ENCODE results near the gene MAS1. TPM values are rescaled to one million over a fixed set of nuclear protein-coding genes. Genes with fewer than 3 reads are reported as not detected.
"Not testable (repeated sequence)": the region's sequence is repeated elsewhere in the genome, so short reads cannot be mapped to it uniquely, and the experiment has no call there.

MAS1 gene
- total and polyA plus RNA-seq, 4 experiments from 2014 or later = not detected

- Histone ChIP-seq H3K9me3 (ENCODE audit: control insufficient read depth in 1 of 2, low read length in 2 of 2) (no peaks in the 10 kb centered on the region), H3K27ac (ENCODE audit: low read depth, low read length) (no peak overlapping the region), H3K27me3 (ENCODE audit: insufficient read depth, low read length) (no peaks in the 10 kb centered on the region), H3K4me3 (ENCODE audit: low read length in 2 of 2) (no peak overlapping the region), H3K36me3 (ENCODE audit: insufficient read depth, low read length) (no peaks in the 10 kb centered on the region), H3K4me1 (ENCODE audit: insufficient read depth, low read length) (no peaks in the 10 kb centered on the region)
- Mint-ChIP-seq H3K4me3 (no peak overlapping the region), H3K27me3 (peaks cover 4 to 5% of the 10 kb centered on the region in 2 donors), H3K9me3 (peaks cover 4 to 16% (median 15%) of the 10 kb centered on the region in 8 donors), H3K4me1 (no peaks in the 10 kb centered on the region), H3K36me3 (peaks cover 0 to 6% of the 10 kb centered on the region in 2 donors), H3K27ac (no peak overlapping the region)
- ChIA-PET POLR2A (ENCODE audit: partially characterized antibody) (no interaction called here), CTCF (ENCODE audit: partially characterized antibody) (interaction anchor here (0.5 to 6.3 kb wide), 5 partner anchors 8 to 164 kb away, joined by 3 to 59 read pairs (median 3); partner anchors contain the start of gene SOD2)
- intact Hi-C loops (cut with micrococcal nuclease) = no loop called here
- no peak for DNase-seq
These were observed 35.8 kb upstream of the MAS1 start for GRCh38 chr6:159854959-159855358.

DNA sequence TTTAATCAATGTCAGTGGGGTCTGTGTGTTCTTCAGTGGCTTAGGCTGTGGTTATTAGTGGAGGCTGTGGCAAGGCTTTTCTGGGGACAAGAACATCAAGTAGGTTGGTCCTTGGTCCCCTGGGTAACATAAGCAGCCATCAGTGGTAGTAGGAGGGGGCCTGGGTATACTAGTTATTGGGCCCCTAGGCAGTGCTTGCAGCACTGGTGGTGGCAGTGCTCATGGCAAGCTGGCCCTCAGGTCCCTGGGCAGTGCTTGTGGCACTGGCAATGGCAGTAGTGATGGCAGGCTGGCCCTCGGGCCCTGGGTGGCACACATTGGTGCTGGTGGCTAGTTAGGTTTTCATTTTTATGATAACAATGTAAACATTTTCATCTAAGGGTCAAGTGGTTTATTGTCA is 32.5 kb upstream of the MAS1 start:
- Mint-ChIP-seq H3K4me3 (no peak overlapping the region), H3K36me3 (peaks cover 0 to 6% of the 10 kb centered on the region in 2 donors), H3K27me3 (peaks cover 7% of the 10 kb centered on the region in 2 donors), H3K9me3 (peaks cover 4 to 16% (median 13%) of the 10 kb centered on the region in 8 donors), H3K4me1 (peaks cover 10 to 17% (median 15%) of the 10 kb centered on the region in 4 donors), H3K27ac (no peak overlapping the region)
- DNase-seq = no peak
- ChIA-PET POLR2A (ENCODE audit: partially characterized antibody) (no interaction called here), CTCF (ENCODE audit: partially characterized antibody) (no interaction called here)
- H3K4me3 ChIP-seq (ENCODE audit: low read length in 2 of 2) = no peak overlapping the region
- H3K9me3 ChIP-seq (ENCODE audit: control insufficient read depth in 1 of 2, low read length in 2 of 2) = no peaks in the 10 kb centered on the region
- intact Hi-C loops (cut with micrococcal nuclease) = no loop called here
- H3K4me1 ChIP-seq (ENCODE audit: insufficient read depth, low read length) = peaks cover 14% of the 10 kb centered on the region
- no peaks in the 10 kb centered on the region for H3K36me3 ChIP-seq (ENCODE audit: insufficient read depth, low read length)
- no peaks in the 10 kb centered on the region for H3K27me3 ChIP-seq (ENCODE audit: insufficient read depth, low read length)
- no peak overlapping the region for H3K27ac ChIP-seq (ENCODE audit: low read depth, low read length)

DNA sequence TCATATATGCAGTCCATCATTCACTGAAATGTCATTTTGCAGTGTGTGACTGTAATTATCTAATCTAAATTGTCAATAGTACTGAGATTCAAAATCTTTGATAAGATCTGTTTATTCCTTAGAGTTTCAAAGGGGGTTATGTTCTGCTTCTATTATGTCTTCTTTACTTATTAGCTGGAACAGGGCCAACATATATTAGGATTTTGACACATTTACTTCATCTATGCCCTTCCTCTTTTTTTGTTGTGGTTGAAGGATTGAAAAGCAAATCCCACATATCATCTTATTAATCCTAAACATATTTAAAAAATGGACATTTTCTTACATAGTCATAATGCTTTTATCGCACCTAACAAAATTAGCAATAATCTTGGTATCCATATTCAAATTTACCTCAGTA is 30.3 kb upstream of the MAS1 start:
- Mint-ChIP-seq H3K4me3 (no peak overlapping the region), H3K4me1 (peaks cover 10 to 17% (median 16%) of the 10 kb centered on the region in 4 donors), H3K27me3 (peaks cover 7 to 8% of the 10 kb centered on the region in 2 donors), H3K27ac (no peak overlapping the region), H3K36me3 (peaks cover 0 to 6% of the 10 kb centered on the region in 2 donors), H3K9me3 (peaks cover 4 to 16% (median 13%) of the 10 kb centered on the region in 8 donors)
- ChIA-PET POLR2A (ENCODE audit: partially characterized antibody) (no interaction called here), CTCF (ENCODE audit: partially characterized antibody) (no interaction called here)
- no peak overlapping the region for H3K4me3 ChIP-seq (ENCODE audit: low read length in 2 of 2)
- peaks cover 14% of the 10 kb centered on the region for H3K4me1 ChIP-seq (ENCODE audit: insufficient read depth, low read length)
- no peaks in the 10 kb centered on the region for H3K9me3 ChIP-seq (ENCODE audit: control insufficient read depth in 1 of 2, low read length in 2 of 2)
- DNase-seq = no peak
- H3K27me3 ChIP-seq (ENCODE audit: insufficient read depth, low read length) = no peaks in the 10 kb centered on the region
- no peak overlapping the region for H3K27ac ChIP-seq (ENCODE audit: low read depth, low read length)
- intact Hi-C loops (cut with micrococcal nuclease) = loop anchor here (5.0 kb wide), 1 partner anchor 1512 kb away; no protein-coding TSS in a partner anchor
- H3K36me3 ChIP-seq (ENCODE audit: insufficient read depth, low read length) = no peaks in the 10 kb centered on the region

DNA sequence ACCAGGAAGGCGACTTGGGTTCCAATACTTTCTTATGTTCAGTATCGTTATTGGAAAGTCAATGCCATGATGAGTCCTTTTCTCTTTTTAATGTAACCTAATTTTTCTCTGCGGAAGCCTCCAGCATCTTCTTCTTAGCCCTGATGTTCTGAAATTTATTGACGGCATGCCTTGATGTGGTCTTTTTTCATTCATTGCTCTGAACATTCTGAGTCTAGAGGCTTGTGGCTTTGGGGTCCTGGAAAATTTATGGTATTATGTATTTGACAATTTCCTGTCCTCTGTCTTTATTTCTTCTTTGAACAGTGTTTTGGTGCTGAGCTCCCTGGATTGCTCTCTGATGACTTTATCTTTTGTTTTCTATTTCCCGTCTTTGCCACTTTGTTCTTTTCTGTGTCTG is 28.7 kb upstream of the MAS1 start:
- peaks cover 7 to 8% of the 10 kb centered on the region in 2 donors for H3K27me3 Mint-ChIP-seq
- CTCF ChIA-PET (ENCODE audit: partially characterized antibody) = interaction anchor here (1.2 kb wide), 1 partner anchor 672 kb away, joined by 4 read pairs; no protein-coding TSS in a partner anchor
- DNase-seq = peak in 4 of 5 donors; percentile 25 to 38 (median 32)
- H3K4me1 Mint-ChIP-seq = peaks cover 10 to 17% (median 16%) of the 10 kb centered on the region in 4 donors
- Histone ChIP-seq H3K36me3 (ENCODE audit: insufficient read depth, low read length) (no peaks in the 10 kb centered on the region), H3K4me3 (ENCODE audit: low read length in 2 of 2) (no peak overlapping the region), H3K27me3 (ENCODE audit: insufficient read depth, low read length) (no peaks in the 10 kb centered on the region), H3K4me1 (ENCODE audit: insufficient read depth, low read length) (peaks cover 14% of the 10 kb centered on the region), H3K27ac (ENCODE audit: low read depth, low read length) (no peak overlapping the region), H3K9me3 (ENCODE audit: control insufficient read depth in 1 of 2, low read length in 2 of 2) (no peaks in the 10 kb centered on the region)
- H3K9me3 Mint-ChIP-seq = peaks cover 3 to 11% (median 9%) of the 10 kb centered on the region in 8 donors
- H3K4me3 Mint-ChIP-seq = peak overlapping the region in 6 of 8 donors; percentile 1 to 53 (median 16)
- peaks cover 0 to 6% of the 10 kb centered on the region in 2 donors for H3K36me3 Mint-ChIP-seq
- intact Hi-C loops (cut with micrococcal nuclease) = loop anchor here (2.0 to 5.0 kb wide), 2 partner anchors 673 to 1510 kb away; no protein-coding TSS in a partner anchor
- peak overlapping the region; percentile 5 to 76 (median 62) for H3K27ac Mint-ChIP-seq
- POLR2A ChIA-PET (ENCODE audit: partially characterized antibody) = interaction anchor here (0.8 kb wide), 1 partner anchor 72 kb away, joined by 3 read pairs; the partner anchor contains the start of genes MRPL18 and TCP1

DNA sequence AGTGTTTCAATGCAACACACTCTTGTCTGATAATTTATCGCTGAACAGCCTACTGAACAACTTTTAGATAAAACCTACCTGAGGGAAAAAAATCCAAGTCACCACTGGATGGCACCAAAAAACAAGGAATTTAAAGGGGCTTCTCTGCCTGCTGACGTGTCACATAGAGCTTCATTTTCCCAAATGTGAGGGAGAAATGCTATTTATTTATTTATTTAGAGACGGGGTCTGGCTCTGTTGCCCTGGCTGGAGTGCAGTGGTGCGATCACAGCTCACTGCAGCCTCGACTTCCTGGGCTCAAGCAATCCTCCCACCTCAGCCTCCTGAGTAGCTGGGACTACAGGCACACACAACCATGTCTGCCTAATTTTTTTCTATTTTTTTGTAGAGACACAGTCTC is 27.4 kb upstream of the MAS1 start:
- H3K4me3 ChIP-seq (ENCODE audit: low read length in 2 of 2); H3K36me3 Mint-ChIP-seq; POLR2A ChIA-PET (ENCODE audit: partially characterized antibody); H3K36me3 ChIP-seq (ENCODE audit: insufficient read depth, low read length); H3K9me3 ChIP-seq (ENCODE audit: control insufficient read depth in 1 of 2, low read length in 2 of 2); H3K27ac ChIP-seq (ENCODE audit: low read depth, low read length); H3K27me3 ChIP-seq (ENCODE audit: insufficient read depth, low read length); H3K9me3 Mint-ChIP-seq; H3K27me3 Mint-ChIP-seq: not testable (repeated sequence)
- H3K4me1 ChIP-seq (ENCODE audit: insufficient read depth, low read length) = peaks cover 14% of the 10 kb centered on the region
- peak in 4 of 5 donors; percentile 22 to 39 (median 28) for DNase-seq
- Mint-ChIP-seq H3K4me3 (peak overlapping the region in 1 of 8 donors; percentile 4), H3K4me1 (peaks cover 10 to 17% (median 16%) of the 10 kb centered on the region in 4 donors), H3K27ac (peak overlapping the region in 2 of 7 donors; percentile 31 to 43)
- CTCF ChIA-PET (ENCODE audit: partially characterized antibody) = interaction anchor here (0.6 to 1.4 kb wide), 17 partner anchors 77 to 1511 kb away, joined by 3 to 13 read pairs (median 3); no protein-coding TSS in a partner anchor
- intact Hi-C loops (cut with micrococcal nuclease) = loop anchor here (1.0 to 5.0 kb wide), 3 partner anchors 78 to 1509 kb away; no protein-coding TSS in a partner anchor

GRCh38 chr6:159865226-159865920 is 25.4 kb upstream of the MAS1 start:
- Histone ChIP-seq H3K9me3 (ENCODE audit: control insufficient read depth in 1 of 2, low read length in 2 of 2) (no peaks in the 10 kb centered on the region), H3K4me1 (ENCODE audit: insufficient read depth, low read length) (peaks cover 14% of the 10 kb centered on the region), H3K36me3 (ENCODE audit: insufficient read depth, low read length) (no peaks in the 10 kb centered on the region), H3K4me3 (ENCODE audit: low read length in 2 of 2) (no peak overlapping the region), H3K27me3 (ENCODE audit: insufficient read depth, low read length) (no peaks in the 10 kb centered on the region), H3K27ac (ENCODE audit: low read depth, low read length) (no peak overlapping the region)
- Mint-ChIP-seq H3K36me3 (no peaks in the 10 kb centered on the region), H3K27me3 (peaks cover 3 to 4% of the 10 kb centered on the region in 2 donors), H3K4me1 (peaks cover 10 to 17% (median 16%) of the 10 kb centered on the region in 4 donors), H3K4me3 (no peak overlapping the region), H3K27ac (peak overlapping the region in 1 of 7 donors; percentile 42), H3K9me3 (peaks cover 0 to 6% (median 0%) of the 10 kb centered on the region in 8 donors)
- DNase-seq = no peak
- ChIA-PET POLR2A (ENCODE audit: partially characterized antibody) (interaction anchor here (0.6 kb wide), 1 partner anchor 196 kb away, joined by 3 read pairs; no protein-coding TSS in a partner anchor), CTCF (ENCODE audit: partially characterized antibody) (interaction anchor here (0.7 kb wide), 2 partner anchors 169 to 668 kb away, joined by 3 to 4 read pairs; no protein-coding TSS in a partner anchor)
- intact Hi-C loops (cut with micrococcal nuclease) = no loop called here
